ENCODE data around the gene PIGO.

PIGO gene

GRCh38 chr9:35042891-35043545, 53.4 kb downstream of the PIGO start:
- Histone ChIP-seq H3K27me3 (no peaks in the 10 kb centered on the region), H3K4me3 (no peak overlapping the region), H3K36me3 (peaks cover 5 to 56% (median 42%) of the 10 kb centered on the region in 3 donors), H3K4me1 (no peaks in the 10 kb centered on the region), H3K27ac (no peak overlapping the region), H3K9me3 (no peaks in the 10 kb centered on the region)
- intact Hi-C loops (cut with DNase I; ENCODE audit: low total_unique reads) = loop anchor here (1.0 kb wide), 1 partner anchor 11 kb away; no protein-coding TSS in a partner anchor
- no peak for TF ChIP-seq CTCF (IDR thresholded peaks at IDR 0.05)
- DNase-seq = no peak

- no peak overlapping the region for H3K27ac ChIP-seq
- no peak overlapping the region for H3K4me3 ChIP-seq
- intact Hi-C loops (cut with DNase I; ENCODE audit: low total_unique reads) = no loop called here
- no peaks in the 10 kb centered on the region for H3K27me3 ChIP-seq
- no peaks in the 10 kb centered on the region for H3K9me3 ChIP-seq
- peaks cover 5 to 48% (median 41%) of the 10 kb centered on the region in 3 donors for H3K36me3 ChIP-seq
- no peak for TF ChIP-seq CTCF (IDR thresholded peaks at IDR 0.05)
- H3K4me1 ChIP-seq = no peaks in the 10 kb centered on the region
- DNase-seq = no peak
These were observed 54.2 kb downstream of the PIGO start for GRCh38 chr9:35042081-35042604.

Data from tibial artery (tissue), 4 donors.